Stimulated activated CD4-positive, alpha-beta T cell treated with anti-CD3 and anti-CD28 coated beads, Interleukin-1b, Interleukin-23, amount 100 ng/mL, for 48 hours (primary cell): ENCODE data around the gene LUZP2.

Experiments
- DNase-seq: peaks from one replicate; pipeline ENCODE4 v3.0.0-alpha.2; 2020

The LUZP2 gene

DNA sequence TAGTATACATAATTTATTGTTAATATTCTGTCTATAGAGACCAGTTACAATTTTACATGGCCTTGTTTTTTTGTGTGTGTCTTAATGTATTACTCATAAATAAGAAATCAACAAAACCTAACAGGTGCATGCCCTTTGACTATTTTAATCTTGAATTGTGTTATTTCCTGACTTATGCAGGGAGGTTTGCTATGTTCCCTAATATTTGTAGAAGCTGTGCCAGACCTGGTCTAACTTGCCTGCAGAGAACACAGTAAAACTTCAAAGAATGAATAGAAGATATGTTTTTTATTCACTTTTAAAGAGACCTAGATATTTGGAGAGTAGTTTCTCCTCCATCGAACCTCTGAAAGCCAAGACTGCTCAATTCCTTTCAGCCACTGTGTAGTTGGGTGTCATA is 234.7 kb downstream of the LUZP2 start:
- DNase-seq: no peak

DNA sequence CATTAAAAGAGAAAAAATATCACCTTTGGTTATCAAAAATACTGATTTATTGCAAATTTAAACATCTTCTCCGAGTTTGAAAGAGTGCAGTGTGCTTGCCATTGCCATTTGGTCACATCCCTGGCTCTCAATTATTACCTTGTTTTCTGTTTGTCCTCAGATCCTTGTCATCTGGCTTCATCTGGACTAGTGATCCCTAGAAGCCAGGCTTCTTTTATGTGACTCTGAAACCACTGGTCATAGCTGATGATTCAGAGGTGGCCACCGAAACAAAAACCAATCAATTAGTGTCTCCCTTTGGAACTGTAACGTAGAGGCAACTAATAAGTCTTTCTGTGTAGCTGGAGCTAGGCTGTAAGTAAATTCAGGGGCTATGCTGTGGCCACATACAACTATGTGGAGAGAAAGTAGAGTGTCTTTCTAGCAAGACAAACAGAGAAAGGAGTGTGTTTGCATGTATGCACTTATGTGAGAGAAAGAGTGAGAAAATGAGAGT is 237.9 kb downstream of the LUZP2 start:
- DNase-seq: no peak

DNA sequence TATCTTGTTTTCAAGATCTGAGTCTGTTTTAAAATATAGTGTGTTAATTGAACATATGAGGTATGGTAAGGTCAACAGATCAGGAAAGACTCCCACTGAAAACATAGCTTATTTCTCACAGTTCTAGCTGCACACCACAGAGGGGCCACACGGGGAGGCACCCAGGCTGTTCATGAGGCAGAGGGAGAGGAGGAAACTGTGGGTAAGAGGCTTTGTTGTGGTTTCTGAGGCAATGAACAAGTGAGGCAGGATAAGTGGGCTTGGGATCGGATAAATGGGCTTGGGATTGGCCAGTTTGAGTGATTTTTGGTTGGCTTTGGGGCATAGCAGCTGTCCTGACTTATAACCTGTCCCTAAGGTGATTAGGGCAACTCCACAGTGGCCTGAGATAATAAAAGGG is 242.1 kb downstream of the LUZP2 start:
- DNase-seq: no peak

DNA sequence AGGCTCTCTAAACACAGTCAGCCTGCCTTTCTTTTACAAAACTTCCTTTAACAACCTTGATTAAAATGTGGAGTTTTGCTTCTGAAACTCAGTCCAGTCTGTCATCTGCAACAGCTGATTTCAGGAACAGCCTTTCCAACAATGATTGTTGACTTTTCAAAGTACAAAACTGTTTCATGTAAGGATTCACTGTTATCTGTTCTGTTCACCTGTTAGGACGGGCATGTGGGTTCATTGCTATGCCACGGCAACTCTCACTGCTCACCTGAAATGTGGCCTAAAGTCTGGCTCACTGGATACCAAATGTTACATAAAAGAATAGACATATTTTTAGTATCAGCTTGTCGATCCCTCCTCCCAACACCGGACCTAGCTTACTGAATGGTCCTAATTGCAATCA is 242.8 kb downstream of the LUZP2 start:
- DNase-seq: no peak

DNA sequence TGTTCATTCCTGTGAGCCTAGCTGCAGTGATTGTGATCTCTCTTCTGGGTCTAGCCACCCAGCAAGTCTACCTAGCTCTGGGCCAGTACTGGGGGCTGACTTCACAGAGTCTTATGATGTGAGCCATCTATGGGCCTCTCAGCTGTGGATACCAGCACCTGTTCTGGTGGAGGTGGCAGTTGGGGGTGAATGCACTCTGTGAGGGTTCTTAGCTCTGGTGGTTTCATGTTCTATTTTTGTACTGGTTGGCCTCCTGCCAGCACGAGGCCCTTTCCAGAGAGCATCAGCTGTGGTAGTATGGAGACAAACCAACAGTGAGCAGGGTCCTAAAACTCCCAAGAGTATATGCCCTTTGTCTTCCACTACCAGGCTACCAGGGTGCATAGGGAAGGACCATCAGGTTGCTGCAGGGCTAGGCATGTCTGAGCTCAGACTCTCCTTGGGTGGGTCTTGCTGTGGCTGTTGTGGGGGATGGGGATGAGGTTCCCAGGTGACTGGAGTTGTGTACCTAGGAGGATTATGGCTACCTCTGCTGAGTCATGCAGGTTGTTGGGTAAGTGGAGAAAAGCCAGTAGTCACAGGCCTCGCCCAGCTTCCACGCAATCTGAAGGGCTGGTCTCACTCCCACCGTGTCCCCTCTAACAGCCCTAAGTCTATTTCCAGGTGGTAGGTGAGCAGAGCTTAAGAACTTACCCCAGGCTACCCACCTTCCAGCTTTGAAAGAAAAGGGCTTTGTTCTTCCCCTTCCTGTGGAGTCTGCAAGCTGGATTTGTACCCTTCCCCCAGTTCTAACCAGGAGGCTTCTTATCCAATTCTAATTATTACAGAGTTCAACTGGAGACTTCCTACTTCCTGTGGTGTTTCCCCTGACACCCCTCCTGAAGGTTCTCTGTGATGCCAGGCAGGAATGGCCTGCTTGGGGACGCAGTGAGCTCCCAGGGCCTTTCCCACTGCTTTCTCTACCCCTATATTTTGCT is 250.7 kb downstream of the LUZP2 start:
- DNase-seq: no peak

DNA sequence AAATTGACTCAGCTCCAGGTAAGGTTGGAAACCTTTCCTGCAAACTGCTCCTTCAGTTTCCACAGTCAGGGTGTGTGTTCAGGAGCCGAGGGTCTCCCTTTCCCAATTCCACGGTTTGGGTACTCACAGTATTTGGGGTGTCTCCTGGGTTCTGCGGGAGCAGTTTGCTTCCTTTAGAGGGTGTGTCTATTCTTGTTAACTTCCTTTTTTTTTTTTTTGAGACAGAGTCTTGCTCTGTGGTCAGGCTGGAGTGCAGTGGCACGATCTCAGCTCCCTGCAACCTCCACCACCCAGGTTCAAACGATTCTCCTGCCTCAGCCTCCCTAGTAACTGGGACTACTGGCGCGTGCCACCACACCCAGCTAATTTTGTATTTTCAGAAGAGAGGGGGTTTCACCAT is 251.4 kb downstream of the LUZP2 start:
- DNase-seq: no peak

DNA sequence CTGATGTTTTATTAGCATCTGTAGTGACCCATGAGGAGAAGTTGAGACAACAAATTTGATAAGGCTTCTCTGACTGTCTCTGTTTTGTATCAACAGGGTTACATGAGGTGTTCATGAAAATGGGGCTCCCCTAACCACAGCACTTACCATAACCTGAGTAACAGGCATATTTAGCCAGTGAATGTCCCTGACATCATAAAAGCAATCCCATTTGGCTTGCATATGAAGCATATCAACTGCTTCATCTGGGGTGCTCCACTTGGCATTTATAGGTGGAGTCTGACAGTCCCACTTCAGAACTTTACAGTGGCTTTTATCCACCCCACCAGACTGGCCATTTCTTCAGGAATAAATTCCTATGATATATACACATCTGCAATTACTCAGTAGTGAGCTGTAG is 257.6 kb downstream of the LUZP2 start:
- DNase-seq: no peak

DNA sequence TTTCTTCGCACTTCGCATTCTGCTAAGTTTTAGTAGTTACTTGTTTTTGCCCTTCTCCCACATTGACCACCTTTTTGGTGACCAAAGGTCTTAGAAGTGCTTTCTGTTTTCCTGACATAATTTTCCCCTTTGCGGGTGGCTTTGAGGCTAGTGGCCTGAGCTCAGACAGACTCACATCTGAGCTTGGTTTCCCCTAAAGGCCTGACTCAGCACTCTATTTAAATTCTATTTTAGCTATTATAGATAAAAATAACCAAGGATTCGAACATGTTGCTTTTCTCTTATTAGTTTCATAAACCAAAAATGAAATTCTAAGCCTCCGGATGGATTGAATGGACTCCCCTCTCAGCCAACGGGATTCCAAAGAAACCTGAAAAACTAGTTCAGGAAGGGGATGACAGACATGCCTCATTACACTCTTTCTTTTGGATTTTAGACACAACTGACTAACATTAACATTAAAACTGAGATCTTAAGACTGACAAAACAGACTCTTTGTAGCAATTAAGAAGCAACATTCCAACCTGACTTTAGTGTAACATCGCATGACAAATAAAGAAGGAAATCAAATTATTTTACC is 258.5 kb downstream of the LUZP2 start:
- no peak for DNase-seq

DNA sequence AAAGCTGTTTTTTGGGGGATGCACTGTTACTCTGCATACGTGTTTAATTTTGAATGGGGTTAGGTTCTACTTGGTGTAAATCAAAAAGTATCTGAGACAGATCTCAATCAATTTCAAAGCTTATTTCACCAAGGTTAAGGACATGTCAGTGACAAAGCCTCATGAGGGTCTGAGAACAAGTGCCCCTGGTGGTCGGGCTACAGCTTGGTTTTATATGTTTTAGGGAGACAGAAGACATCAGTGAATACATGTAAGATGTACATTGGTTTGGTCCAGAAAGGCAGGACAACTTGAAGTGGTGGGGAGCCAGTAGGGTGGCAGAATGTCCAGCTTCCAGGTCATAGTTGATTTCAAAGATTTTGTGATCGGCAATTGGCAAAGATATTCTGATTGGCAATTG is 262.9 kb downstream of the LUZP2 start:
- no peak for DNase-seq

DNA sequence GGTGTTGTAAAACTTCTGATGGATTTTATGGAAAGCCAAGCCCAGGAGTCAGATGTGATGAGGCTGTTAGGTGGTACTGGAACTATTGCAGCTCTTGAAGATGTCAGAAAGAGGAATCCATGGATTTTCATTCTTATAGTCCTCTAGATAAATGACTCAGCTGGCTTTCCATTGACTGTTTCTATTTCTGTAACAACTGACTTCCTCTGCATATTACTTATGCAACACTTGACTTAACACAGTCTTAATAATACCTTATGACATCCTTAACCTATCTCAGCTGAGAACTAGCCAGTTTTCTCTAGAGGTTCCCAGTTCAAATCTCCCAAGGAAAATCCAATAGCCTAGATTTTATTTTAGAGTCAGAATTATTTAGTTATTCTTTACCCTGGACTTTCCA is 263.8 kb downstream of the LUZP2 start:
- no peak for DNase-seq

DNA sequence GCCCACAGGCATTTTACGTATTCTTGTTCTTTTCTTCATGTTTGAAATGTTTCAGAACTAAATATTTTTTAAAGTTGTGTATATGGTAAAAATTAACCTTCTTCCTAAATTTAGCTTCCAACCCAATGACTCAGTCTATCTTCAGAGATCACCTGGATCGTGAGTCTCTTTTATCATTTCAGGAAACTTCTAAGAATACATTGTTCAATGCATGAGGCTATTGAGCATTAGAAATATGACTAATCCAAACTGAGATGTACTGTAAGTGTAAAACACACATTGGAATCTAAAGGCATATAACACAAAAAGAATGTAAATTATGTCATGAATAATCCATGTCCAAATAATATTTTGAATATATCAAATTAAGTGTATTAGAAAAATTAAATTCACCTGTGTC is 265.2 kb downstream of the LUZP2 start:
- no peak for DNase-seq

DNA sequence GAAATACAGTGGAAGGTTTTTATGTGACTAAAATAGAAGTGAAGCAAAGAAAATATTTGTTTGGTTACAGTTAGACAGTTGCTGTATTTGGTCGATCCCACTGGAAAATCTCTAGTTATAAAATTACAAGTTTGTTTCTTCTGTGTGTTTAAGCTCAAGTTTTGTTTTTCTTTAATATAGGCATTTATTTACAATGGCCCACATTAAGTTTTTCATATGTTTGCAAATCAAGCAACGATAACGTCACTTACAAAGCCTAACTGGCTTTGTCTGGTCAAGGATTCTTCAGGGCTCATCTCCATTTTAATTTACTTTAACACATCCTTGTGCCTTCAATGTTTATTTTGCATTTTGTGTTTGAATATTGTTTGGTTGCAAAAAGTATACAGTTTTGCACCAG is 270.6 kb downstream of the LUZP2 start:
- DNase-seq: no peak

DNA sequence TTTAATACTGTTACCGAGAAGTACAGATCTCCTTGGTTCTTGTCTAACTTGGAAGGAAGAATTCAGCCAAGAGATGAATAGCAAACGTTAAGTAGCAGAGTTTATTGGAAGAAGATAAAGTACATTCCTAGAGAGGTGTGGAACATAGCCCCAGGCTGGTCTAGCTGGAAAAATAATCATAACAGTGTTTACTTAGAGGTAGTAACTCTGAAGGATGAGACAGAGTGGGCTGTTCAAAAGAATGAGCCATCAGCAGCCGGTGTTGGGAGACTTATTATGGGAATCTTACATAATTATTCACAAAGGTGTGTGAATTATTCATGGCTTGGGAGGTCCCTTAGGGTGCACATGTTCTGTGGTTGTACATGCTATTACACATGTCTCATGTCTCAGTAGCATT is 276.5 kb downstream of the LUZP2 start:
- no peak for DNase-seq

DNA sequence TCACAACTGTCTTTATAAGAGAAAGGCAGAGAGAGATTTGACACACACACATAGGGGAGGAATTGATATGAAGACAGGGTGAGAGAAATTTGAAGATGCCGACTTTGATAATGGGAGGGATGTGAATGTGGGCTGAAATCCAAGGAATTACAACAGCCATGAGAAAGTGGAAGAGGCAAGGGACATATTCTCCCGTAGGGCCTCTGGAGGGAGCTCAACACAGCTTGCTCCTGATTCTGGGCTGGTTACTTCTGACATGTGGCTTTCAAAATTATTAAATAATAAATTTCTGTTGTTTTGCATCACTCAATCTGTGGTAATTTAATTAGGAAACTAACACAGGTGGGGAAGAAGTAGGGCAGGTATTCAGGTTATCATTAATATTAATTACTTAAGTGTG is 282.9 kb downstream of the LUZP2 start:
- no peak for DNase-seq

DNA sequence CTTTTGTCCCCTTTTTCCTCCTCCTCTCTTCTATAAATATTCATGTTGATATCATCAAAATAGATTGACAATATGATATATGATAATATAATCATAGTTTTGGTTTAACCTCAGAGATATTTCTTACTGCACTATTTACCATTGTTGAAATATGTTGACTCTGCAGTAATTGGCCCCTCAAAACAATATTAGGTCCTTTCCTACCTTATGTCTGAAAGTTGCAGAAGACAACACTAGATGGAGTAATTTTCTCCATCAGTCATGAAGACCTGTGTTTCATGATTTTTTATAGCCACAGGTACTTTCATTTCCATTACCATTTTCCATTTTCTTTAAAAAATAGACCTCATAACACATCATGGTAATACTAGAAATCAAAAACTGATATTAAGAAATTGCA is 284.4 kb downstream of the LUZP2 start:
- no peak for DNase-seq

DNA sequence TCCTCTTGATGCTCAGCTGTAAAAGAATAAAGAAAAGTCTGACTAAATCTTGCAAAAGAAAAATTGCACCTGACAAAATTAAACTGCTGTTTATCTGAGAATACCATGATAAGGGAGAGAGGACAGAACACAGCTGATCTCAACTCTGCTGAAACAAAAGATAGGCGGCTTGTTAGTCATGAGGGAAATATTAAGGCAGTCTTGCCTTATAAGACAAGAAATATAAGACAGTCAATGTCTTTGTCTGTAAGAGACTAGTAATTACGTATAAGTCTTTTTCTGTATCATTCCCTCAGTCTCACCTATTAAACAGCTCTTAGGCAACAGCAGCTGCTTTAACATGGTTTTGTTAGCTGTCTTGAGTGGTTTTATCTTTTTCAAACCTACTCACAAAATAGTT is 296.6 kb downstream of the LUZP2 start:
- no peak for DNase-seq

DNA sequence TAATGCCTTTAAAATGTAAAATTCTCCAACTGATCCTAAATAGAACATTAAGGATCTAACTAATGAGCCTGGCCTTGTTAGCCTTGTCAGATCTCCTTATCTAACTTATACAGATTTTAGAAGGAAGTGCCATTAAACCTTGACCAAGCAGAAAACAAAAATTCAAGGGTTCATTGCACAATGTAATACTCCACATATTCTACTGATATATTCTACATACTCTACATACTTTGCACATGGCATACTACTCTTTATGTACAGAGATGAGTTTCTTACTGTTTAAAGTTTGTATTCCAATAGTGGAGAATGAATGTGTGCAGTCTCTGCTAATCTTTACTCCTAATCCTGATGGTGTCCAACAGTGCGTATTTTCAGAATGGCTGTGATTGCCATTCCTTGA is 297.2 kb downstream of the LUZP2 start:
- no peak for DNase-seq

DNA sequence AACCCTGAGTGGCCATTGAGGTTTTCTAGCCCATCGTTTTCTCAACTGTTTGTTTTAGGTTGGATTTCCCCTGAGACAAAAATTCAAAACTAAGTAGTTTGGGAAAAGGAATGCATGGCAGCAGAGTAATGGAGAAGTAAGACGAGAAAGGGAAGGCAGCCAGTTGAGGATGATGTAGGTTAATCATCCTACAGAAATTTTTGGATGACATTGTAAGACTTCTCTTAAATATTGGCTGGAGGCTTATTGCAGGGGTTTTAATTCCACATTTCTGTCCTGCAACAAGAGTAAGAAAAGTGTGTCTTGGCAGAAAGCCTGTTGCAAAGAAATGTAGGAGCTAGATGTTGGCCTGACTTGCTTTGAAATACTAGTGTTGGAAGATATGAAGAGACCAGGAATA is 308.8 kb downstream of the LUZP2 start:
- no peak for DNase-seq

DNA sequence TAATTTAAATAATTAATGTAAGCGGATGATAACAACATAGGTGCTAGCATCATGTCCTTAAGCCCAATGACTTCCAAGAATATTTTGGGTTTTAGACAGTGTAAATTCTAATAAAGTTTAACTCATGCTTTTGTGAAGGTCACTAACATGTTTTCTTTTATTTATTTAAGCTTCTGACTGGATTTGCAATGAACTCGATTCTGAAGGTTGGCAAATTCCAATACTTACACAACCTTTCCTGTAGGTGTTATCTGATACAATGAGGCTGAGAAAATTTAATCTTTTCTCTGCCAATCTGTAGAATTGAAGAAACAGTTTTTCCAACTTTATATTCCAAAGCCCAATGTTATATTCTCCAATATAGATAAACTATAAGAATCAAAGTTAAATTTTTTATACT is 311.3 kb downstream of the LUZP2 start:
- DNase-seq: no peak

DNA sequence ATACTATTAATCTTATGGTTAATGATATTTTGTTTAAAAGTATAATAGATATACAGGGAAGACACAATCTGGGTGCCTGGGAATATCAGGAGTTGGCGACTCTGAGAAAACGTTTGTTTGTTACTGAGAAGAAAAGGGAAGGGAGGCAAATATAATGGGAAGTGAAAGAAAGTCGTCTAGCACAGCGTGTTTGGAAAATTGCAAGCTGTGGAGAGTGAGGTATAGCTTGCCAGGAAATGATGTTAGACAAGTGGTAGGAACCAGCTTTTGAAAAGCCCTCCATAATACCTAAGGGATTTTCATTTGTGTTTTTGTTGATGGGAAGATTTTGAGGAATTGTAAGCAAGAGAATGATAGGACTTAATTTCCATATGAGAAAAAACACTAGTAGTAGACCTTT is 322.2 kb downstream of the LUZP2 start:
- DNase-seq: no peak

DNA sequence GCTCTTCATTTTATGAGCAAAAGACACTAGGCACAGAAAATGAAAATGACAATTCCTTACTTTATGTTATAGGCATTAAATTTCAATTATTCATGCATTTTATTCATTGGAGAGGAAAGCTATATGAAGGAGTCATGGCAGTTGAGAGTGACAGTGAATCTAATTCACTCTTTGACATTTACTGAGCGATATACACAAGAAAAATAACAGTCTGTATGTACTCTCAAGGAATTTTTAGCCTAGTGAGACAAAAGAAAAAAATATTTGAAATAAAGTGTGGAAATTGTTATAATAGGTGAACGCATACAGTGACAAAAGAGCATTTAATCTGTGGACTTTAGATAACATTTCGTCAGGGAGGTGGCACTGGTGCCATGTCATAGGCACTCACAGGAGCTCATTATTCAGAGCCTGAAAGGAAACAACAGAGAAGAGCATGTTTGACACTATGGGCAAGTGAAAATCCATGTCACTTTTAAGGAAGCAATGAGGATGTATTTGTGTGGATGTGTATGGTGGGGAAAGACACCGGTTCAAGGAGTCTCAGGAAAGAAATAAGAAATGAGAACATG is 323.1 kb downstream of the LUZP2 start:
- no peak for DNase-seq

DNA sequence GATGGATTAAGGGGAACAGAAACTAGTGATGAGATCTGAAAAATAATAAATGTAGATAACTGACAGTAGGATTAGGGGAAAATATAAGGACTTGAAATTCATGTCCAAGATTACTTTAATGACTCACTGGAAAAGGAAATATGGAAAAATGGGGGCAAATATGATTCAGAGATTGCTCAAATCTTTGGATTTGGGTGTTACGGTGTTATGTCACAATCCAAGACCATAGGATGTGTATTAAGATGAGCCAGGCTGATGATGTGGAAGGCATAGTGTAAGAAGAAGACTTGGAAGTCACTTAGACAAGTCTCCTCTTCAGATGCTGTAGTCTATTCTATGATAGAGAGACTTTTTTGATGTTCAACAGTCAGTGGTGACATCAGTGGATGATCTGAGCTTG is 323.7 kb downstream of the LUZP2 start:
- DNase-seq: no peak

DNA sequence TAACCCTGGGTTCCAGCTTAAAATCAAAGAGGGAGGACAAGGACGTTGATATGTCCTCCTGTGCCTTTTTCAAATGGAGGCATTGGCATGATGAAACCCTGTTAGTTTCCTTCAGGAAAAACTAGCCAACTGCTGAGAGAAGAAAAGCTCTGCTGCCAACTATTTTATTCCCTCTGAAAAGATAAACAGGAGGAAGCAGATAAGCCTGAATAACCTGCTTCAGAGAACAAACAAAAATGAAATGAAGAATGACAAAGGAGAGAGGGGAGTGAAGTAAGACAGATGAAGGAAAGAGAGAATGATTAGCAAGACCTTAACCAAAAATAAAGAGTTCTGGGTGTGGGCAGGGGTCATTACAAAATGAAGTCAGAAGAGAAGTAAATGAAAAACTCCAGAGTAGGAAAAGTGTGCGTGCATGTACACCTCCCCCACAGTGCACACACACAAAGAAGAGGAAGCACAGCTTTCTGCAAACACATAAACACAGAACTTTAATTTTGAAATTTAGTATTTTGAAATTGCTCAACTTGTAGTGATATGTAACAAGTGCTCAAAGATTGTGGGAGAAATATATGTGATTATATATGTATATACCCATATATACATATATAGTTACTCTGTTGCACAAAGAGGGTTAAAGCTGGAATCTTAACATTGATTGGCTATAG is 332.2 kb downstream of the LUZP2 start:
- no peak for DNase-seq

DNA sequence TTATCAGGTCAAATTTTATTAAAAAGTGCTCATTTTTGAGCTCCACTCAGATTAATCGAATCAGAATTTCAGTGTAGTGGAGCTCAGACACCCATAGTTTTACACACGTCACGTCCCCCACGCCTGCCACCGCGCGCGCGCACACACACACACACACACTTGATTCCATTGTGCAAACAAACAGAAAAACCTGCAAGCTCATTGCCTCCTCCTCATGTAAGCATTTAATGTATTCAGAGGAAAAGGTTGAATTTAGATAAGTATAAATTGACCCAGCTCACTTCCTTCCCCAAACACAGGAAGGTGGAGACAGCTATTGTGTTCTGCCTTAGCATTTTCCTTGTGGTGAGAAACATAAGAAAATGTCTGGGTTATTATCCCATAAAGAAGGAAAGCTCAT is 336.7 kb downstream of the LUZP2 start:
- no peak for DNase-seq
